Daoy (cell line): Measurements from ENCODE around the gene HSPB9. TPM values are rescaled to one million over a fixed set of nuclear protein-coding genes. Genes with fewer than 3 reads are reported as not detected.
A peak's percentile ranks its signal among the peaks of the same experiment; 100 is the strongest.
"Not testable (repeated sequence)": the region's sequence is repeated elsewhere in the genome, so short reads cannot be mapped to it uniquely, and the experiment has no call there.

Experiments used
- DNase-seq: peaks from one replicate; pipeline ENCODE4 v3.0.0-alpha.2; 2015; ENCODE audit warnings: low read depth
- total RNA-seq: library from RNA; depleted of rRNA; stranded (reverse); fragments of >200 nt; shearing (Covaris generic); gene quantifications from 2 replicates; pipeline ENCODE4 v1.2.3, GENCODE V29; 2014; rRNA removed

HSPB9 gene
- total RNA-seq, 1 experiment from 2014 or later: 0.06 TPM

- no peak for DNase-seq
Observed at GRCh38 chr17:42141382-42141781, 18.8 kb downstream of the HSPB9 start.

GRCh38 chr17:42142371-42142896 lies 19.8 kb downstream of the HSPB9 start:
- peak; percentile 27 for DNase-seq

GRCh38 chr17:42143138-42143537 lies 20.5 kb downstream of the HSPB9 start:
- not testable (repeated sequence) for DNase-seq

GRCh38 chr17:42146911-42147607 lies 24.5 kb downstream of the HSPB9 start:
- DNase-seq: no peak

GRCh38 chr17:42153919-42154742 lies 31.5 kb downstream of the HSPB9 start:
- DNase-seq: no peak

GRCh38 chr17:42155614-42156045 lies 33.0 kb downstream of the HSPB9 start:
- DNase-seq: no peak

- no peak for DNase-seq
Observed at GRCh38 chr17:42159796-42160530, 37.4 kb downstream of the HSPB9 start.

- DNase-seq: no peak
Observed at GRCh38 chr17:42160531-42160910, 37.9 kb downstream of the HSPB9 start.

- peak; percentile 35 for DNase-seq
Observed at GRCh38 chr17:42163113-42163512, 40.5 kb downstream of the HSPB9 start.

GRCh38 chr17:42163696-42164407 lies 41.2 kb downstream of the HSPB9 start:
- no peak for DNase-seq

GRCh38 chr17:42165751-42166150 lies 43.1 kb downstream of the HSPB9 start:
- DNase-seq: no peak

GRCh38 chr17:42166196-42166763 lies 43.7 kb downstream of the HSPB9 start:
- no peak for DNase-seq

GRCh38 chr17:42167807-42168206 lies 45.2 kb downstream of the HSPB9 start:
- DNase-seq: no peak

- no peak for DNase-seq
Observed at GRCh38 chr17:42169351-42169750, 46.7 kb downstream of the HSPB9 start.

- DNase-seq: no peak
Observed at GRCh38 chr17:42171831-42172230, 49.2 kb downstream of the HSPB9 start.

Other genes with a start within 250 kb of the HSPB9 start
- 115 and 124 TPM in 2 replicates for gene ACLY, start 203.9 kb upstream of the HSPB9 start, total RNA-seq
- gene ODAD4, start 192.2 kb upstream of the HSPB9 start, total RNA-seq: 0.42 and 2.8 TPM in 2 replicates
- 39.5 and 41.6 TPM in 2 replicates for gene CNP, start 156.0 kb upstream of the HSPB9 start, total RNA-seq
- 148 and 155 TPM in 2 replicates for gene DNAJC7, start 105.4 kb upstream of the HSPB9 start, total RNA-seq
- 40.7 and 42.1 TPM in 2 replicates for gene NKIRAS2, start 102.7 kb upstream of the HSPB9 start, total RNA-seq
- 0.23 and 0.30 TPM in 2 replicates for gene C17orf113, start 72.2 kb upstream of the HSPB9 start, total RNA-seq
- gene ZNF385C, start 24.3 kb upstream of the HSPB9 start, total RNA-seq: 0.34 and 0.63 TPM in 2 replicates
- 1.3 and 3.1 TPM in 2 replicates for gene DHX58, start 10.1 kb upstream of the HSPB9 start, total RNA-seq
- gene KAT2A, start 1.4 kb upstream of the HSPB9 start, total RNA-seq: 2.9 and 4.9 TPM in 2 replicates
- gene RAB5C, start 32.2 kb downstream of the HSPB9 start, total RNA-seq: 62.4 and 66.9 TPM in 2 replicates
- under 0.01 TPM in 1 of 2 replicates, not detected in the other for gene KCNH4, start 58.3 kb downstream of the HSPB9 start, total RNA-seq
- gene HCRT, start 62.6 kb downstream of the HSPB9 start, total RNA-seq: not detected in 2 replicates
- 1.8 and 2.8 TPM in 2 replicates for gene GHDC, start 71.7 kb downstream of the HSPB9 start, total RNA-seq
- 18.6 and 27.1 TPM in 2 replicates for gene STAT5B, start 153.6 kb downstream of the HSPB9 start, total RNA-seq
- 11.9 and 18.7 TPM in 2 replicates for gene STAT5A, start 165.7 kb downstream of the HSPB9 start, total RNA-seq